ENCODE data around the gene ZIK1.
A peak's percentile ranks its signal among the peaks of the same experiment; 100 is the strongest.

The ZIK1 gene

DNA sequence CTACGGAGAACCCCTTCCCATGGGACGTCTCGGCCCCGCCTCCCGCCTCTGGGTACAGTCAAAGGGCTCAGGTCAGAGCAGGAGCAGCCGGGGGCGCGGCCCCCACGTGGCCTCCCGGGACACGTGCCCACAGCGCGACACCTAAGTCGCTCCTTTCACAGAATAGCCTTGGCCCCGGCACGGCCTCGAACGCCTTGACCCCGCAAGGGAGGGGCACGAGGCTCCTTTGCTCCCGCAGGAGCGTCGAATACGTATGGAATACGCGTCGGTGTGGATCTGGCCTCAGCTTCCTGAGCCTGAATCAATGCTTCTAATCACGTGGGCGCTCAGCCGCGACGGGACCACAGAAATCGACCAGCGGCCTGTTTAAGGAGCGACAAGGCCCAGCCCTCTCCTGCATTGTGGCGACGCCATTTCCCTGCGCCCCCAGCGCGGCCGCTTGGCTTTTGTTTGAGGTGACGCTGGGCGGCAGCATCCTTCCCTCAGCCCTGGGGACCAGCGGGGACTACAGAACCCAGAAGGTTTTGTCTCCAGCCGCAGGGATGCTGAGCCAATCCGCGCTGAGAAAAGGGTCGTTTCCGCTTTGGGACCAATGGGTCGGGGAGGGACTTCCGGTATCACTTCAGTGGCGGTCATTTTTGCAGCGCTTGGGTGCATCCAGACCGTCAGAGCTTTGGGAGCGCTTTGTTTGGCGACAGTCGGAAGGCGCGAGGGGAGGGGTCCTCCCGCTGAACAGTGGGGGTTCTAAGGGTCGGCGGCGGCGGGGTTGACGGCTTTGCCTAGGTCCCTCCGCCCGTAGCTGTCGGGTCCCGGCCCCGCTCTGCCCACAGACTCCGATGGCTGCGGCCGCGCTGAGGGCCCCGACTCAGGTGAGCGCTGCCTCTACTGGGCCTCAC, at the start of gene ZIK1:
Gene ZIK1 (plus strand): TSS at position 625 of the 896 bp plus-strand sequence. CDS start 212 bp downstream, at position 837.
- peak; percentile 96 for DNase-seq

GRCh38 chr19:57537953-57538547, 45.9 kb upstream of the ZIK1 start:
- peak; percentile 3 for DNase-seq

GRCh38 chr19:57546513-57546912, 37.4 kb upstream of the ZIK1 start:
- no peak for DNase-seq

DNA sequence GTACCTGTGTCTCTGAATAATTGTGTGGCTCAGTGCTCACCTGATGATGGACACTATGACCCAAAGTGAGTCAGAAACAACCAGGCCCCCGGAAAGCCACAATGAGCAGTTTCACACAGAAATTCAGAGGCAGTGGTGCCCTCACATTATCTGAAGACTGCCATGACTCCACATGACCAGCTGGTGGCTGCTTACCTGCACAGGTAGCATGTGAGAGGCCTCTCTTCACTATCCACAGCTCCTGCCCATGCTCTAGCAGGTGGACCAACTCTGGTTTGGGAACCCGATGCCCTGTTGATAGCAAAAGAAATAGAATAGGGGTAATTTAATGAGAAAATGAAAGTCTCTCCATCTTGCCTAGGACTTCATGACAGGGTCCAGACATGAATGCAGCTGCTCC, 31.5 kb upstream of the ZIK1 start:
- DNase-seq = no peak

- DNase-seq = no peak
Measured at GRCh38 chr19:57557659-57558058, 26.3 kb upstream of the ZIK1 start.

- DNase-seq = peak; percentile 22
Measured at GRCh38 chr19:57558525-57558924, 25.4 kb upstream of the ZIK1 start.

- peak; percentile 15 for DNase-seq
Measured at GRCh38 chr19:57559008-57559403, 24.9 kb upstream of the ZIK1 start.

- peak; percentile 86 for DNase-seq
Measured at GRCh38 chr19:57559404-57560025, 24.4 kb upstream of the ZIK1 start, which contains the start of gene ZNF550. Gene ZNF550, minus strand, starts transcription at chr19:57559863. Its CDS starts 181 bp downstream, at chr19:57559682.

GRCh38 chr19:57560049-57560491, 23.9 kb upstream of the ZIK1 start:
- DNase-seq = peak; percentile 73

DNA sequence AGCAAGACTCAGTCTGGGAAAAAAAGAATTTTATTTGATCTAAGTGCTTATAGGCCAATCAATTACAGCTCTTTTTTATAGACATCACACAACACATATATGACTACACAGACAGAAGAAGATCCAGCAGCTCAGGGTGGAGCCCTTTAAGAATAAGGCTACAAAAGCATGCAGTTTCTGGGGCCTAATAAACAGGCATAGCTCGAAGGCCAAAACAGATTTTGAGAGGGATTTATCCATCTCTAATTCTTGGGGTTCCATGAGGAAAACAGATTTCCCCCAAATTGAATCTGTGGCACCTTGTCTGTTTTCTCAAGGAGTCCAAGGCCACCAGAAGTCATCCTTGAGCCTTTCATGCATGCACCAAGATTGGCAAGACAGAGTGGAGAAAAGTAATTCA, 20.4 kb upstream of the ZIK1 start:
- DNase-seq = no peak

DNA sequence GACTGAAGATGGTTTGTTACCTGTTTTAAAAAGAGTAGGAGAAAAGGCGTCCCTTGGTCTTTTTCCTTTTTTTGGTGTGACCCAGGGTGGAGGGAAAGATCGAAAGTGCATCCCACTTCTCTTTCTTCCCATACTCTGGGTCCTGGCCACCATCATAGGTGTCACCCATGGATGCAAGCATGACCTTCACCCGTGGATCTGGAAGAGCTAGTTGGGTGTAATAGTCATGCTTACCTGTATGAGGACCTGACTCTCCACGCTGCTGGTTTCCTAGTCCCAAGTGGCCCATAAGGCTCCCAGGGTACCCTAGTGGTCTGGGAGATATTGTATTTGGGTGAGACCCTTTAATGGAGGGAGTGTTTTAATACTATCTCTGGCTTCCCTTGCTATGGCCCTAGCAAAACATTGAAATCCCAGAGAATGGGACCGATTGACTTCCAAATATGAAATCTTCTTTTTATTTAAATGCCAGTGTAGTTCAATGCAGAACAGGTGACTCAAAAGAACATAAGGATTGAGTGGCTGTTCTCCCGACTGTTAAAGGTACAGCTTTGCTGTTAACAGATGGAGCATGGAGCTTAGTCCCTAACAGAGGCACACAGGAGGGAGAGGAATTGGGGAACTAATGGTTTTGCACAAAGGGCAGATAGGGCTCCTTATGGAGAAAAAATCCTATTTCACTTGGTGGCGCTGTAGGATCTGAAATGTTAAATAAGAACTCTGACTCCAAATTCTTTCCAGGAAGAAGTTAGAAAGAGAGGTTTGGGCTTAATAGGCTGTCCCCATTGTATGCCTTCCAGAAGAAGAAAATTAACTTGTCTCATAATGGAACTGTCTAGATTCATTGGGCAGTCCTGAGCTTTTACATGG, 17.3 kb upstream of the ZIK1 start:
- peak; percentile 38 for DNase-seq

DNA sequence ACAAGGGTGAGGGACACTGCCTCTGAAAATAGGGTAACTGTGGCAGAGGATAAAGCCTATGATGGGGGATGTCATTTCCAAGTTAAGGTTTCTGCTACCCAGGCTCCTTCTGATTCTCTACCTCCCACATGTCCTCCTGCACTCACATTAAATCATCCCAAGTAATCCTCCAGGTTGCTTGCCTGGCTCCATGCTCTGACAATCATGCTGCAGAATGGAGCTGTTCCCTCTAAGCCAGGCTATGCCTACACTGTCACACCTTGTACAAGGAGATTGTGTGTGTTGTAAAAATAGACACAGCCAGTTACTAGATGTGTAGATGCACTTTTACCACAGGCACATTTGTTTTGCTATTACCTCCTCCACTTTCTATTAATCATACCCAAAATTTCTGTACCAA, 13.2 kb upstream of the ZIK1 start:
- DNase-seq = no peak

DNA sequence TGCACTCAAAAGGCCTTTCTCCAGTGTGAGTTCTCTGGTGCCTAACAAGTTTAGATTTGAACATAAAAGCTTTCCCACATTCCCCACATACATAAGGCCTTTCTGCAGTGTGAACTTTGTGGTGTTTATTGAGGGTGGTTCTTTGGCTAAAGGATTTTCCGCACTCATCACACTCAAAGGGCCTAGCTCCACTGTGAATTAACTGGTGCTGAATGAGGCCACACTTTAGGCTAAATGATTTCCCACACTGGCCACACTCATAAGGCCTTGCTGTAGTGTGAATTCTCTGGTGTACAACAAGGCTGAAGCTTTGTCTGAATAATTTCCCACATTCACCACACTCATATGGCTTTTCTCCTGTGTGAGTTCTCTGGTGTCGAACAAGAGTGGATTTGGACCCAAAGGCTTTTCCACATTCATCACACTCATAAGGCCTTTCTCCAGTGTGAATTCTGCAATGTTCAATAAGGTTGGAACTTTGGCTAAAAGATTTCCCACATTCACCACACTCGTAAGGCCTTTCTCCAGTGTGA, 11.5 kb upstream of the ZIK1 start:
- no peak for DNase-seq

- DNase-seq = no peak
Measured at GRCh38 chr19:57576661-57577060, 7.3 kb upstream of the ZIK1 start.

- peak; percentile 98 for DNase-seq
Measured at GRCh38 chr19:57578487-57579205, 5.3 kb upstream of the ZIK1 start, which contains the start of gene ZNF416. Gene ZNF416, minus strand, starts transcription at chr19:57578911. Its CDS starts 207 bp downstream, at chr19:57578704.

- no peak for DNase-seq
Measured at GRCh38 chr19:57583104-57583520, 833 bp upstream of the ZIK1 start.

GRCh38 chr19:57587529-57587928, 3.6 kb downstream of the ZIK1 start:
- peak; percentile 69 for DNase-seq

- no peak for DNase-seq
Measured at GRCh38 chr19:57599377-57599760, 15.4 kb downstream of the ZIK1 start.

GRCh38 chr19:57599761-57600383, 15.9 kb downstream of the ZIK1 start, which contains the start of gene ZNF530:
Gene ZNF530, plus strand, starts transcription at chr19:57599885. Its CDS starts 4,461 bp downstream, at chr19:57604346.
- peak; percentile 94 for DNase-seq

DNA sequence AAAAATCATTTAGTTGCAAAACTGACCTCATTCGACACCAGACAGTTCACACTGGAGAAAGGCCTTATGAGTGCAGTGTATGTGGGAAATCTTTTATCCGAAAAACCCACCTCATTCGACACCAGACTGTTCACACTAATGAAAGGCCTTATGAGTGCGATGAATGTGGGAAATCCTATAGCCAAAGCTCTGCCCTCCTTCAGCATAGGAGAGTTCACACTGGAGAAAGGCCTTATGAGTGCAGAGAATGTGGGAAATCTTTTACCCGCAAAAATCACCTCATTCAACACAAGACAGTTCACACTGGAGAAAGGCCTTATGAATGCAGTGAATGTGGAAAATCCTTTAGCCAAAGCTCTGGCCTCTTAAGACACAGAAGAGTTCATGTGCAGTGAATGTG, 23.0 kb downstream of the ZIK1 start:
- DNase-seq = no peak

DNA sequence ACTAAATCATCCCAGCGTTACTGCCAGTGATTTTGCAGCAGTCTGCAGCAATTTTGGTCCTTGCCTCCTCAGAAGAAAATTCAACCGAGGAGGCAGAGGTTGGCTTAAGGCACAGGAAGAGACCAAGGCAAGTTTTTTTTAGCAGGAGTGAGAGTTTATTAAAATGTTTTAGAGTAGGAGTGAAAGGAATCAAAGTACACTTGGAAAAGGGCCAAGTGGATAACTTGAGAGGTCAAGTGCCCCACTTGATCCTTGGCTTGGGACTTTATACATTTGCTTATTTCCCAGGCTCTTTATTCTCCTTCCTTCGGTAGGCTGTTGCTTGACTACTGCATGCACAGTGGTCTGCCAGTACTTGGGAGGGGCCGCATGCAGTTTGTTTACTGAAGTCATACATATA, 27.2 kb downstream of the ZIK1 start:
- DNase-seq = no peak

Measured in fibroblast of skin of right biceps (primary cell).